HL-60 (cell line): ENCODE results near the gene ZNRF3.

ENCODE experiments used
- DNase-seq, 2 experiments: peaks; one replicate each; pipeline ENCODE4 v3.0.0-alpha.2; 2010 to 2020; ENCODE audit warnings: low read depth in 1 of 2, low spot score in 1 of 2
- H3K27ac ChIP-seq: fragments of 250-450 bp; sonication (Bioruptor Pico); replicated peaks from 2 replicates; pipeline ENCODE4 v1.5.1; 2020; ENCODE audit warnings: mild to moderate bottlenecking, moderate library complexity
- H3K27me3 ChIP-seq: fragments of 250-450 bp; sonication (Bioruptor Pico); 2 replicates; pipeline ENCODE4 v1.5.1; 2021; ENCODE audit warnings: mild to moderate bottlenecking, moderate library complexity; ENCODE audit not compliant: insufficient read depth, poor library complexity, severe bottlenecking
- H3K4me3 ChIP-seq: replicated peaks from 2 replicates; pipeline ENCODE4 v1.5.1; 2011; ENCODE audit warnings: mild to moderate bottlenecking, control low read depth, low read length; ENCODE audit not compliant: insufficient read depth
- CTCF ChIP-seq: IDR thresholded peaks from one replicate; pipeline ENCODE4 v1.5.1; 2011; ENCODE audit warnings: low read length, control low read depth, inconsistent platforms; ENCODE audit not compliant: insufficient read depth
- GABPA ChIP-seq: IDR thresholded peaks from 2 replicates; pipeline ENCODE4 v1.6.1; 2012; ENCODE audit warnings: low read depth
- POLR2AphosphoS5 ChIP-seq: IDR thresholded peaks from 2 replicates; pipeline ENCODE4 v1.6.1; 2012; ENCODE audit warnings: low read depth
- REST ChIP-seq: IDR thresholded peaks from 2 replicates; pipeline ENCODE4 v1.6.1; 2012; ENCODE audit warnings: low read depth; ENCODE audit not compliant: insufficient replicate concordance
- SPI1 ChIP-seq: IDR thresholded peaks from 2 replicates; pipeline ENCODE4 v1.6.1; 2012; ENCODE audit warnings: low read depth, mild to moderate bottlenecking, borderline replicate concordance

The ZNRF3 gene

GRCh38 chr22:29055192-29055830, 171.9 kb downstream of the ZNRF3 start:
- no peak overlapping the region for H3K27ac ChIP-seq
- no peaks in the 10 kb centered on the region for H3K27me3 ChIP-seq
- H3K4me3 ChIP-seq, result no peak overlapping the region
- no peak for TF ChIP-seq SPI1
- no peak for TF ChIP-seq CTCF
- TF ChIP-seq GABPA, result no peak
- no peak for TF ChIP-seq POLR2AphosphoS5
- TF ChIP-seq REST, result no peak
- DNase-seq, result no peak

- no peak overlapping the region for H3K4me3 ChIP-seq
- no peak overlapping the region for H3K27ac ChIP-seq
- no peaks in the 10 kb centered on the region for H3K27me3 ChIP-seq
- no peak for DNase-seq
- TF ChIP-seq CTCF (no peak), SPI1 (no peak), REST (no peak), POLR2AphosphoS5 (no peak), GABPA (no peak)
Measured at GRCh38 chr22:29056472-29056871, 173.1 kb downstream of the ZNRF3 start.

- Histone ChIP-seq H3K27me3 (no peaks in the 10 kb centered on the region), H3K4me3 (no peak overlapping the region), H3K27ac (no peak overlapping the region)
- TF ChIP-seq REST (no peak), SPI1 (peak; percentile 73)
- no peak for DNase-seq
Measured at GRCh38 chr22:29060251-29060869, 177.0 kb downstream of the ZNRF3 start.
